HG03558 (cell line): ENCODE measurements around the gene NUB1.

Experiments
- ATAC-seq: cut with Tn5 transposase; IDR thresholded peaks from one replicate; pipeline ENCODE4 v1.9.1; 2021; ENCODE audit warnings: moderate number of reproducible peaks; ENCODE audit not compliant: unreplicated experiment; ENCODE audit errors: extremely low read depth

Gene NUB1

DNA sequence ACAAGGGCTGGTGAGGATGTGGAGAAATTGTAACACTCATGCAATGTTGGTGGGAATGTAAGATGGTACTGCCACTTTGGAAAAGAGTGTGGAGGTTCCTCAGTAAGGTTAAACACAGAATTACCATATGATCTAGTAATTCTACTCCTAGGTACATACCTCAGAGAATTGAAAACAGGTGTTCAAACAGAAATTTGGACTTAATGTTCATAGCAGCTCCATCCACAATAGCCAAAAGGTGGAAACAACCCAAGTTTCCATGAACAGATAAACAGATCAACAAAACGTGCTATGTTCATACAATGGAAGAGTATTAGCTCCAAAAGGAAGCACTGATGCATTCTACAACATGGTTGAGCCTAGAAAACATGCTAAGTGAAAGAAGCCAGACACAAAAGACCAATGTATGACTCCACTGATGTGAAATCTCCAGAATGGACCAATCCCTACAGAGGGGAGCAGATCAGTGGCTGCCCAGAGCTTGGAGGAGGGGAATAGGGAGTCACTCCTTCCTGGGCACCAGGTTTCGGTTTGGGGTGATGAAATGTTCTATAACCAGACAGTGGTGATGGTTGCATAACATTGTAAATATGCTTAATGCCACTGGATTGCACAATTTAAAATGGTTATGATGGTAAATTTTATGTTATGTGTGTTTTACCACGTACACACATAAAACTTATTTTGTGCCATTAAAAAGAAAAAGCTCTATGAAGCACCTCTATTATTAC, 73.9 kb downstream of the NUB1 start:
- no peak for ATAC-seq

- ATAC-seq, result no peak
Observed at GRCh38 chr7:151416112-151416940, 74.7 kb downstream of the NUB1 start.

DNA sequence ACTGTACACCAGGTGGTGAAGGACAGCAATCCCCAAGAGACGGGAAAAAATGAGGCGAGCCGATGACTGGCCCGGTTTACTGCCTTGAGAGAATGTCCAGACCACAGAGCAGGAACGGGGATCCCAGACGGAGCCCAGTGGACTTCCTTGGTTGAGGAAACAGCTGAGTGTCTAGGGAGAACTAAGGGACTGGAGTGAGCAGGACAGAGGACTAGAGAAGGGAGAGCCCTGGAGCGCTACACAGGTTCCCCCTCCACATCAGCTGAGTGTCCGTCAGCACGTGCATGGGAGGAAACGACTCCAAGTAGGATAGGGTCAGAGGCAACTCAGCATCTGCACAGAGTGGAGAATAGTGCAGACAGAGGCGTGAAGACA, 75.3 kb downstream of the NUB1 start:
- no peak for ATAC-seq

- ATAC-seq, result no peak
Observed at GRCh38 chr7:151420144-151420543, 78.5 kb downstream of the NUB1 start.

DNA sequence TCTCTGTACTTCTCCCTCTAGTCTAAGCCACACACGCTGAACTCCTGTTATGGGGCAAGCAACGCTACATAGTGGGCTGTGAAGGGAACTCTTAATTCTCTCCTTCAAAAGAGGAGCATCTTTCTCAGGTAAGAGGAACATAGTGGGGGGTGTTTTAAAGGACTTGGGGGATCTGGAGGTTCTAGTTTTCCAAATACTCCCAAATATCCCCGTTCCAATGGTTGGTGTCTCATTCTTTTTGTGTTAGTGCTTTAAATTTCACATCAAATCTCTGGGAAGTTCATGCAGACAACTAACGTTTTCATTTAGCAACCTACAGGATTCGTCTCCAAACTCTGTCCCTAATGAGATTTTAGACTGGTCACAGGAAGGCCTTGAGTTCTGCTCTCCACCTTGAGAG, 80.6 kb downstream of the NUB1 start:
- no peak for ATAC-seq

GRCh38 chr7:151423226-151423625, 81.6 kb downstream of the NUB1 start:
- no peak for ATAC-seq

- no peak for ATAC-seq
Observed at GRCh38 chr7:151423936-151424335, 82.3 kb downstream of the NUB1 start.

DNA sequence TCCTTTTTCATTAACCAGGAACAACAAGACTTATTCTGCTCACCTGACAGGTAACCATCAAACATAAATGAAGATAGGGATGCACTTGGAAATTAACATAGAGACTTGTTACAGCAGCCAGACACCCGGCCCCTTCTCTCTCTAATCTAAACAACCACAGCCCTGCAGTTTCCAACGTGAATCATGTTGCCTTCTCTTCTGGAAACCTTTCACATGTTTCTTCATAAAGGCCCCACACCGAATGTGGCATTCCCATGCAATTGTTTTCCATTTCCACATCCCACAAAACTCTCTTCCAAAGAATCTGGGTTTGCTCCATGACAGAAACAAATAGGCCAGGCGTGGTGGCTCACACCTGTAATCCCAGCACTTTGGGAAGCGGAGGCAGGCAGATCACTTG, 83.2 kb downstream of the NUB1 start:
- no peak for ATAC-seq

DNA sequence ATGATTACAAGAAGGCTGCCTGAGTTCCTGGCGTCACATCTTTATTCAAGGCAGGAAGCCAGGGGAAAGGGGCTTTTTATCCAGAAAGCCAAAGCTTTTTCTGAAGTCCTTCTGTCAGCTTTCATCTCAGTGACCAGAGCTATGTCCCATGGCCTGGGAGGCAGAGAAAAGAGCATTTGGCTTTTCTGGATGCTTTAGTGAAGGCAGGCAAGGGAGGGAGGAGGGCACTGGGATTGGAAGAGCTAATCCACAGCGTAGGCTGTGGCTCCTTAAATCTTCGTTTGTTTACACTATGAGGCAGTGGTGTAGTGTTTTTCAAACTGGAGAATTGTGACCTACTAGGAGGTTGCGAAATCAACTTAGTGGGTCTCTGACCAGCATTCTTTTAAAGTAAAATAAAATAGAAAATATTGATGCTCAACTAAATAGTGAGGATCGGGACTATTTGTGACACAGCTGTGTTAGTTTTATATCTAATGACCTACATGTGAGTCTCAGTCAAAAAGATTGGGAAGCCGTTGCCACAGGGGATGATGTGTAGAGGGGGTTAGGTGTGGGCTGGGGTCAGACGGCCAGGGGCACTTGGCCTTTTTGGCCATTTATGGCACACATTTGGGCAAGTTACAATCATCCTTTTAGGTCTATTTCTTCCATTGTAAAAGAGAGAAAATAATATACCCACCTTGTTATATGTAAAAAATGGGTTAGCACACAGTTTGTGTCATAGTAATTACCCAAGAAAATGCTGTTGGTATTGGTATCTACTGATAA, 84.2 kb downstream of the NUB1 start:
- ATAC-seq, result no peak

DNA sequence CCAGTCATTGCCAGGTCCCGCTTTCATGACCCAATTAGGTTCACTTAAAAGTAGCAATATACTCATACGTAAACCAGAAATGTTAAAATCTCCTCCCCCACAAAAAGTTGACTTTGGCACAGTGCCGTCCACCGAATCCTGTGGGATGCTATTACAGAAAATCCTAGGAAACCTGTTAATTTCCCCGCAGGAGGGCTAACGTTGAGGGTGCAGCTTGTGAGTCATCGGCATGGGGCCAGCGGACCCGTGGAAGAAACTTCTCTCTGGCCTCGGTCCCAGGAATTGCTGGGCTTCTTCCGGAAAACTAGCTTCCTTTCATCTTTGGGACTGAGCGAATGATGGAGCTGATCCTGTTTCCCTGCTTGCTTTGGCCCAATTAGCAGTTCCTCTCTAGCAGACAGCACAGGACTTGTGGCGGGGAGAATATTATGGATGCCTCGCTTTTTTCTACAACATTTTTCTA, 84.9 kb downstream of the NUB1 start:
- ATAC-seq, result no peak

DNA sequence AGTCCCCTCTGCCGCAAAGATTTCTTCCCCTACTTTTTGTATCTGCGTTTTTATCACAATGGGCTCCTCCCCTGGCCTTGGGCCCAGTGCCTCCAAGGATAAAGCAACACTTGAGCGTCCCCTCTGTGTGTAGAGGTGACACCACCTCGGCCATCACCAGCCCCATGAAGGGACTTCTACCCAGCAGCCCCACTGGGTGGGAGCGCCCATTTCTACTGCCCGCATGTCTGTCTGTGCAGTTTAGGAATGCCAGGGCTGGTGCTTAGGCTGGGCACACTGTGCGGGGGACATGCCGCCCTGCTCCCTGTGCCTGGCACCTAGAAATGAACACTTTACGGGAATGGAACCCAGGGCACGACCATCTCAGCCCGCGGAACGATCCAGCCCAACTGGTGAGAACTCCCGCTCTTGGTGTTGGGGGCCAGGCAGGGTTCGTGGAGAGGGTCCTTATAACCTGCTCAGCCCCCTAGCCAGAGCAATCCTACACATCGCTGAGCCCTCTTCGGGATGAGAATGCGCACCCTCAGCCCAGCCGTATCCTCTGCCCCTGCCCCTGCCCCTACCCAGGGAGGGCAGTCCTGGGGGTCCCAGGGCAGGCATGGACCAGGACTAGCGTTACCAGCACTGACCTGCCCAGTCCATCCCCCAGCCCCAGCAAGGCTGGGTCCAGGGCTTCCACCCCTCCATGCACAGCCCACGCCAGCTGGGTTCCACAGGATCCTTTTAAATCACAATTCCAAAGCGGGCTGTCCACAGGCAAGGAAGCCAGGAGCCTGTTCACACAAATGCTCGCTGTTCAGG, 85.5 kb downstream of the NUB1 start:
- ATAC-seq, result no peak

DNA sequence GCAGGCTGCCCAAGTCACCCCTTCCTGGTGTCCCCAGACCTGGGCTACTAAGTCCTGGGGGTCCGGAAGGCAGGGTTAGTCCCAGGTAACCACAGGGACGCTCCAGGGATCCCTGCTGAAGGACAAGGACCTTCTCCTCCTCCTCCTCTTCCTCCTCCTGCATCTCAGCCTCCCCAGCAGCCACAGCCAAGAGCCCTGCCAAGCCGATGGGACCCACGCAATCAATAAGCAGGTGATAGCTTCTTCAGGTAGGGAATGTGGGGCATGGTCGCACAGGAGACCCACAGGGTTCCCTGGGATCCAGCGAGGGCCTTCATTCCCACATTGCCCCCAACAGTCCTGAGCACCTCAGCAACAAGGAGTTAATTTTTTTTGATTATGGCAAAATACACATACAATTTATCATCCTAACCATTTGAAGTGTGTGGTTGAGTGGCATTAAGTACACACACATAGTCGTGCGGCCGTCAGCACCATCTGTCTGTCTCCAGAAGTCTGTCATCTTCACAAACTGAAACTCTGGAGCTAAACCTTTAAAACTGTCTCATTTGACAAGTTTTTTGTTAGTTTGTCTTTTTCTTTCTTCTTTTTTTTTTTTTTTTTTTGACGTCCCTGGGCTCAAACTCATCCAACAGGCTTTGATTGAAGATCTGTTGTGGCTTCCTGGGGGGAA, 86.2 kb downstream of the NUB1 start:
- ATAC-seq, result no peak
